SK-N-SH (cell line): ENCODE measurements around the gene ARHGEF39.

Experiments used
- EP300 ChIP-seq, 2 experiments: IDR thresholded peaks; 2 replicates each; pipeline versions ENCODE4 v1.4.0 to v1.6.1; 2012; ENCODE audit warnings: borderline replicate concordance in 1 of 2, low read depth in 1 of 2, low read length in 1 of 2
- EZH2phosphoT487 ChIP-seq: fragments of 200-600 bp; sonication (generic); IDR thresholded peaks from 2 replicates; pipeline ENCODE4 v1.6.1; 2017; ENCODE audit warnings: low read depth, mixed run types, mild to moderate bottlenecking, antibody characterized with exemption, moderate library complexity, borderline replicate concordance
- JUND ChIP-seq: IDR thresholded peaks from 2 replicates; pipeline ENCODE4 v1.4.0; 2012
- MXI1 ChIP-seq: IDR thresholded peaks from 2 replicates; pipeline ENCODE4 v1.6.1; 2012; ENCODE audit warnings: mild to moderate bottlenecking, low read depth, low read length, improper control_type of control experiment
- POLR2AphosphoS5 ChIP-seq: IDR thresholded peaks from 2 replicates; pipeline ENCODE4 v1.6.1; 2012; ENCODE audit warnings: low read depth, low read length
- RCOR1 ChIP-seq: fragments of 150-350 bp; IDR thresholded peaks from 2 replicates; pipeline ENCODE4 v1.6.1; 2017; ENCODE audit warnings: antibody characterized with exemption, low read length
- RXRA ChIP-seq: IDR thresholded peaks from 2 replicates; pipeline ENCODE4 v1.4.0; 2012; ENCODE audit warnings: low read depth, mild to moderate bottlenecking, borderline replicate concordance
- SMC3 ChIP-seq: IDR thresholded peaks from 2 replicates; pipeline ENCODE4 v1.6.1; 2012; ENCODE audit warnings: low read depth, low read length, improper control_type of control experiment
- TF ChIP-seq, protein P1 (sequence below): fragments of 200-600 bp; sonication (generic); IDR thresholded peaks from 2 replicates; pipeline ENCODE4 v1.6.1; 2017; ENCODE audit warnings: antibody characterized with exemption, mild to moderate bottlenecking, moderate library complexity
- TF ChIP-seq, protein P2 (sequence below): IDR thresholded peaks from 2 replicates; pipeline ENCODE4 v1.4.0; 2012; ENCODE audit warnings: low read depth, borderline replicate concordance
- TF ChIP-seq, protein P3 (sequence below): IDR thresholded peaks from 2 replicates; pipeline ENCODE4; 2012
- TF ChIP-seq, protein P4 (sequence below): IDR thresholded peaks from 2 replicates; pipeline ENCODE4 v1.4.0; 2012; ENCODE audit warnings: low read depth
- TF ChIP-seq, protein P5 (sequence below): IDR thresholded peaks from 2 replicates; pipeline ENCODE4 v1.6.1; 2012; ENCODE audit warnings: mild to moderate bottlenecking, low read depth, low read length, moderate library complexity

DNA sequence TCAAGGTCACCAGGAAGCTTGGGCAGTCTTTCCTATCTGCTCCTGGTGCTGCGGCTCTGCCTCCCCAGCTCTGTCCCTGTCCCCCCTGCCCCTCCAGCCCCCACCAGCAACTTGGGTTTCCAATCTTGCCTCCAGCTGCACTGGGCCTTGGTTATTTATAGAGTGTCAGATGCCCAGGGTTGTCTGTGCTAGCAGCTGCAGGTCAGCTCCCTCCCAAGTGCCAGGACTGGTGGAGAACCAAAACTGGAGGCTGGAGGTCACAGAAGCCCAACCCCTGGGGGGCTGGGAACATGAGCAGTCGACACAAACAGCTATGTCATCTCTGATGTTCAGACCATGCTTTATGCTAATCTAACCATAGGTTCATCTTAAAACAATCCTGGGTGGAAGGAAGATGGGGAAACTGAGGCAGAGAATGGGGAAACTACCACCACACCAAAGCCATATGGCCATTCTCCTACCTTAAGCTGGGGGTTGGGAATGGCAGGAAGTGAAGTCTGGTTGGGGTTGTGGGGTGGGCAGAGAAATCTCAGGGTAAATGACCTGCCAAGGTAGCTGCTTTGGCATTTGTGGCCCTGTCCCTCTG is 23.1 kb upstream of the ARHGEF39 start:
- TF ChIP-seq, protein P1, sequence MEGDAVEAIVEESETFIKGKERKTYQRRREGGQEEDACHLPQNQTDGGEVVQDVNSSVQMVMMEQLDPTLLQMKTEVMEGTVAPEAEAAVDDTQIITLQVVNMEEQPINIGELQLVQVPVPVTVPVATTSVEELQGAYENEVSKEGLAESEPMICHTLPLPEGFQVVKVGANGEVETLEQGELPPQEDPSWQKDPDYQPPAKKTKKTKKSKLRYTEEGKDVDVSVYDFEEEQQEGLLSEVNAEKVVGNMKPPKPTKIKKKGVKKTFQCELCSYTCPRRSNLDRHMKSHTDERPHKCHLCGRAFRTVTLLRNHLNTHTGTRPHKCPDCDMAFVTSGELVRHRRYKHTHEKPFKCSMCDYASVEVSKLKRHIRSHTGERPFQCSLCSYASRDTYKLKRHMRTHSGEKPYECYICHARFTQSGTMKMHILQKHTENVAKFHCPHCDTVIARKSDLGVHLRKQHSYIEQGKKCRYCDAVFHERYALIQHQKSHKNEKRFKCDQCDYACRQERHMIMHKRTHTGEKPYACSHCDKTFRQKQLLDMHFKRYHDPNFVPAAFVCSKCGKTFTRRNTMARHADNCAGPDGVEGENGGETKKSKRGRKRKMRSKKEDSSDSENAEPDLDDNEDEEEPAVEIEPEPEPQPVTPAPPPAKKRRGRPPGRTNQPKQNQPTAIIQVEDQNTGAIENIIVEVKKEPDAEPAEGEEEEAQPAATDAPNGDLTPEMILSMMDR = no peak
- TF ChIP-seq, protein P2, sequence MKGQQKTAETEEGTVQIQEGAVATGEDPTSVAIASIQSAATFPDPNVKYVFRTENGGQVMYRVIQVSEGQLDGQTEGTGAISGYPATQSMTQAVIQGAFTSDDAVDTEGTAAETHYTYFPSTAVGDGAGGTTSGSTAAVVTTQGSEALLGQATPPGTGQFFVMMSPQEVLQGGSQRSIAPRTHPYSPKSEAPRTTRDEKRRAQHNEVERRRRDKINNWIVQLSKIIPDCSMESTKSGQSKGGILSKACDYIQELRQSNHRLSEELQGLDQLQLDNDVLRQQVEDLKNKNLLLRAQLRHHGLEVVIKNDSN = no peak
- TF ChIP-seq RCOR1 = no peak
- no peak for TF ChIP-seq RXRA
- no peak for TF ChIP-seq JUND
- TF ChIP-seq, protein P3, sequence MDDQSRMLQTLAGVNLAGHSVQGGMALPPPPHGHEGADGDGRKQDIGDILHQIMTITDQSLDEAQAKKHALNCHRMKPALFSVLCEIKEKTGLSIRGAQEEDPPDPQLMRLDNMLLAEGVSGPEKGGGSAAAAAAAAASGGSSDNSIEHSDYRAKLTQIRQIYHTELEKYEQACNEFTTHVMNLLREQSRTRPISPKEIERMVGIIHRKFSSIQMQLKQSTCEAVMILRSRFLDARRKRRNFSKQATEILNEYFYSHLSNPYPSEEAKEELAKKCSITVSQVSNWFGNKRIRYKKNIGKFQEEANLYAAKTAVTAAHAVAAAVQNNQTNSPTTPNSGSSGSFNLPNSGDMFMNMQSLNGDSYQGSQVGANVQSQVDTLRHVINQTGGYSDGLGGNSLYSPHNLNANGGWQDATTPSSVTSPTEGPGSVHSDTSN = no peak
- TF ChIP-seq POLR2AphosphoS5 = no peak
- TF ChIP-seq, protein P4, sequence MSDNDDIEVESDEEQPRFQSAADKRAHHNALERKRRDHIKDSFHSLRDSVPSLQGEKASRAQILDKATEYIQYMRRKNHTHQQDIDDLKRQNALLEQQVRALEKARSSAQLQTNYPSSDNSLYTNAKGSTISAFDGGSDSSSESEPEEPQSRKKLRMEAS = no peak
- no peak for TF ChIP-seq EP300 (IDR thresholded peaks at IDR 0.05; ENCODE audit: borderline replicate concordance in 1 of 2, low read depth in 1 of 2, low read length in 1 of 2)
- TF ChIP-seq EZH2phosphoT487 = no peak
- no peak for TF ChIP-seq MXI1
- TF ChIP-seq SMC3 = no peak
- TF ChIP-seq, protein P5, sequence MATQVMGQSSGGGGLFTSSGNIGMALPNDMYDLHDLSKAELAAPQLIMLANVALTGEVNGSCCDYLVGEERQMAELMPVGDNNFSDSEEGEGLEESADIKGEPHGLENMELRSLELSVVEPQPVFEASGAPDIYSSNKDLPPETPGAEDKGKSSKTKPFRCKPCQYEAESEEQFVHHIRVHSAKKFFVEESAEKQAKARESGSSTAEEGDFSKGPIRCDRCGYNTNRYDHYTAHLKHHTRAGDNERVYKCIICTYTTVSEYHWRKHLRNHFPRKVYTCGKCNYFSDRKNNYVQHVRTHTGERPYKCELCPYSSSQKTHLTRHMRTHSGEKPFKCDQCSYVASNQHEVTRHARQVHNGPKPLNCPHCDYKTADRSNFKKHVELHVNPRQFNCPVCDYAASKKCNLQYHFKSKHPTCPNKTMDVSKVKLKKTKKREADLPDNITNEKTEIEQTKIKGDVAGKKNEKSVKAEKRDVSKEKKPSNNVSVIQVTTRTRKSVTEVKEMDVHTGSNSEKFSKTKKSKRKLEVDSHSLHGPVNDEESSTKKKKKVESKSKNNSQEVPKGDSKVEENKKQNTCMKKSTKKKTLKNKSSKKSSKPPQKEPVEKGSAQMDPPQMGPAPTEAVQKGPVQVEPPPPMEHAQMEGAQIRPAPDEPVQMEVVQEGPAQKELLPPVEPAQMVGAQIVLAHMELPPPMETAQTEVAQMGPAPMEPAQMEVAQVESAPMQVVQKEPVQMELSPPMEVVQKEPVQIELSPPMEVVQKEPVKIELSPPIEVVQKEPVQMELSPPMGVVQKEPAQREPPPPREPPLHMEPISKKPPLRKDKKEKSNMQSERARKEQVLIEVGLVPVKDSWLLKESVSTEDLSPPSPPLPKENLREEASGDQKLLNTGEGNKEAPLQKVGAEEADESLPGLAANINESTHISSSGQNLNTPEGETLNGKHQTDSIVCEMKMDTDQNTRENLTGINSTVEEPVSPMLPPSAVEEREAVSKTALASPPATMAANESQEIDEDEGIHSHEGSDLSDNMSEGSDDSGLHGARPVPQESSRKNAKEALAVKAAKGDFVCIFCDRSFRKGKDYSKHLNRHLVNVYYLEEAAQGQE = no peak
